ENCODE results near the gene SUMO3. TPM values are rescaled to one million over a fixed set of nuclear protein-coding genes. Genes with fewer than 3 reads are reported as not detected.

The SUMO3 gene
- total and polyA plus RNA-seq, 2 of the 8 experiments (the other 6 are each of a cell fraction or from before 2014, with no cell fraction given), result 96.8 to 101 TPM

- Histone ChIP-seq H4K5ac (ENCODE audit: insufficient read length, low read depth, low read length) (peak overlapping the region; percentile 4), H3K14ac (ENCODE audit: insufficient read length) (no peak overlapping the region), H2BK5ac (ENCODE audit: low read depth, low read length) (no peak overlapping the region), H3K4me1 (replicated peaks in 1 of 4; ENCODE audit: control insufficient read depth in 3 of 4, insufficient read depth in 4 of 4, low read length in 3 of 4) (peaks cover 0 to 19% (median 8%) of the 10 kb centered on the region in 4 experiments; a peak in 5 of 7 replicates), H3K23ac (ENCODE audit: insufficient read length) (no peak overlapping the region), H4K91ac (replicated peaks; ENCODE audit: insufficient read length, low read length) (peak overlapping the region; percentile 49), H3K56ac (replicated peaks; ENCODE audit: insufficient read length, low read depth, low read length) (no peak overlapping the region), H3K9me3 (ENCODE audit: insufficient read depth in 2 of 2, low read depth in 1 of 2, low read length in 1 of 2) (peaks cover 0 to 6% of the 10 kb centered on the region in 2 experiments; a peak in 1 of 4 replicates), H2BK15ac (ENCODE audit: low read length) (0 out of 2 replicates have a peak overlapping the region, but pooled peaks have one; percentile 46), H4K8ac (ENCODE audit: extremely low read depth, insufficient read depth, low read length) (no peak overlapping the region), H3K23me2 (ENCODE audit: low read depth, low read length) (no peaks in the 10 kb centered on the region), H2BK12ac (ENCODE audit: low read depth, low read length) (peak overlapping the region; percentile 75; the same call in 1 of the 2 replicates), H3K79me2 (ENCODE audit: control insufficient read depth in 1 of 2, insufficient read depth in 2 of 2, low read length in 2 of 2) (no peaks in the 10 kb centered on the region), H2AK5ac (ENCODE audit: low read depth, low read length) (peak overlapping the region; percentile 53; the same call in 1 of the 2 replicates), H2BK20ac (ENCODE audit: low read length) (no peak overlapping the region), H3K27me3 (replicated peaks in 1 of 4; ENCODE audit: control insufficient read depth in 3 of 4, extremely low read depth in 1 of 4, insufficient read depth in 3 of 4, low read length in 3 of 4) (no peaks in the 10 kb centered on the region), H2AFZ (ENCODE audit: low read length) (no peak overlapping the region), H4K20me1 (replicated peaks in 1 of 2; ENCODE audit: control insufficient read depth in 1 of 2, insufficient read depth in 2 of 2, low read length in 2 of 2) (no peaks in the 10 kb centered on the region), H3K79me1 (ENCODE audit: low read depth, low read length) (no peaks in the 10 kb centered on the region), H3K18ac (ENCODE audit: extremely low read depth, low read length) (no peak overlapping the region; the same call in 1 of the 2 replicates), H3K9ac (replicated peaks in 1 of 4; ENCODE audit: extremely low read depth in 1 of 4, low read depth in 3 of 4, low read length in 3 of 4) (no peak overlapping the region), H2BK120ac (replicated peaks; ENCODE audit: low read depth, low read length) (no peak overlapping the region), H3K4me2 (ENCODE audit: insufficient read depth in 1 of 2, low read depth in 2 of 2, low read length in 2 of 2) (no peak overlapping the region; a peak in 1 of 4 replicates), H3K4me3 (ENCODE audit: extremely low read depth in 1 of 4, insufficient read depth in 2 of 4, low read depth in 3 of 4, low read length in 4 of 4) (no peak overlapping the region), H3K36me3 (ENCODE audit: control insufficient read depth in 2 of 4, insufficient read depth in 4 of 4, low read length in 3 of 4) (no peaks in the 10 kb centered on the region), H3K27ac (ENCODE audit: low read depth, low read length) (no peak overlapping the region), H3K4ac (replicated peaks; ENCODE audit: insufficient read length, low read depth, low read length) (peak overlapping the region; percentile 23)
- FAIRE-seq, result no peak
- ChIA-PET CTCF (ENCODE audit: partially characterized antibody) (interaction anchor here (1.1 to 4.7 kb wide), 11 partner anchors 10 to 167 kb away, joined by 3 to 28 read pairs (median 4); partner anchors contain the start of gene KRTAP10-6), POLR2A (ENCODE audit: partially characterized antibody) (interaction anchor here (0.6 to 2.6 kb wide), 4 partner anchors 9 to 240 kb away, joined by 3 to 10 read pairs (median 4); partner anchors contain the start of gene UBE2G2)
- DNase-seq (ENCODE audit: low read depth in 1 of 2, low spot score in 2 of 2), result no peak
- 87% methylated on average over 25 of the region's 26 CpGs; no CpG with 5 or more reads in 1 of the 2 experiments for WGBS, 2 experiments (ENCODE audit: extremely low coverage in 1 of 2, insufficient coverage in 1 of 2, insufficient read length in 1 of 2, insufficient replicate concordance in 2 of 2, low coverage in 1 of 2, low lambda C conversion rate in 2 of 2, missing lambda C conversion rate in 1 of 2)
- no peak for TF ChIP-seq CHD2 (IDR thresholded peaks at IDR 0.05; ENCODE audit: low read length)
- TF ChIP-seq SUZ12 (IDR thresholded peaks at IDR 0.05; ENCODE audit: low read length), result no peak
- no peak for TF ChIP-seq SP4 (IDR thresholded peaks at IDR 0.05; ENCODE audit: low read length)
- TF ChIP-seq KDM5A (IDR thresholded peaks at IDR 0.05; ENCODE audit: low read length), result no peak
- no peak for TF ChIP-seq SP2 (IDR thresholded peaks at IDR 0.05; ENCODE audit: low read length)
- no peak for TF ChIP-seq TAF1 (IDR thresholded peaks at IDR 0.05; ENCODE audit: low read depth, low read length)
- no peak for TF ChIP-seq KDM4A (IDR thresholded peaks at IDR 0.05; ENCODE audit: low read depth, low read length, severe bottlenecking)
- no peak for TF ChIP-seq SAP30 (IDR thresholded peaks at IDR 0.05; ENCODE audit: insufficient read depth, insufficient replicate concordance, low read length)
- TF ChIP-seq KDM1A (IDR thresholded peaks at IDR 0.05; ENCODE audit: borderline replicate concordance, low read length), result no peak
- no peak for TF ChIP-seq TEAD4 (IDR thresholded peaks at IDR 0.05; ENCODE audit: low read depth, low read length)
- TF ChIP-seq TBP (IDR thresholded peaks at IDR 0.05; ENCODE audit: low read depth, low read length), result no peak
- no peak for TF ChIP-seq EZH2 (IDR thresholded peaks at IDR 0.05; ENCODE audit: low read depth, low read length, severe bottlenecking)
These were observed 58.9 kb downstream of the SUMO3 start for GRCh38 chr21:44758781-44759627.
